Peyer's patch (tissue), 4 donors: ENCODE results near the gene SON.

Source experiments
- CTCF ChIP-seq, 6 experiments: fragments of 450-650 bp in 4 of 6; fragments of 200-600 bp in 2 of 6; sonication (generic) in 1 of 6; IDR thresholded peaks; one replicate each; pipeline ENCODE4 v1.5.1; 2017 to 2019; ENCODE audit warnings: antibody characterized with exemption in 6 of 6, mild to moderate bottlenecking in 3 of 6, moderate library complexity in 1 of 6
- POLR2A ChIP-seq, 2 donors: fragments of 450-650 bp; IDR thresholded peaks; one replicate each; pipeline ENCODE4 v1.5.1; 2017; ENCODE audit warnings: antibody characterized with exemption in 2 of 2, mild to moderate bottlenecking in 2 of 2, moderate library complexity in 2 of 2

GRCh38 chr21:33551664-33552063 is 8.8 kb downstream of the SON start:
- TF ChIP-seq CTCF (IDR thresholded peaks at IDR 0.05) (no peak), POLR2A (IDR thresholded peaks at IDR 0.05) (no peak)
